WTC11 (cell line): ENCODE data around the gene HELZ. TPM values are rescaled to one million over a fixed set of nuclear protein-coding genes. Genes with fewer than 3 reads are reported as not detected.

Experiments used
- ATAC-seq: fragments of 200-7000 bp; cut with Tn5 transposase; 2 replicates; pipeline ENCODE4 v1.10.0; 2021; ENCODE audit warnings: mild to moderate bottlenecking, moderate library complexity
- CTCF ChIA-PET: fragments of 300-600 bp; sonication (Branson Sonifier 250); formaldehyde crosslinking; loops from one replicate; lab custom pipeline; 2021; ENCODE audit warnings: antibody characterized with exemption; lab: Charles Lee
- POLR2A ChIA-PET: fragments of 350-600 bp; sonication (Branson Sonifier 250); formaldehyde crosslinking; loops from one replicate; lab custom pipeline; 2021; ENCODE audit warnings: antibody characterized with exemption; lab: Charles Lee
- DNase-seq: peaks from one replicate; pipeline ENCODE4 v3.0.0; 2021; ENCODE audit warnings: low spot score
- H3K27ac Mint-ChIP-seq: 2 replicates; pipeline ENCODE4 v1.8.0; 2021; ENCODE audit warnings: mixed read lengths
- H3K27me3 Mint-ChIP-seq: 2 replicates; pipeline ENCODE4 v1.8.0; 2021; ENCODE audit warnings: low read depth, mild to moderate bottlenecking, moderate library complexity, mixed read lengths
- H3K36me3 Mint-ChIP-seq: 2 replicates; pipeline ENCODE4 v1.8.0; 2021; ENCODE audit warnings: mixed read lengths
- H3K4me1 Mint-ChIP-seq: 2 replicates; pipeline ENCODE4 v1.8.0; 2022; ENCODE audit warnings: mixed read lengths
- H3K4me3 Mint-ChIP-seq: 2 replicates; pipeline ENCODE4 v1.8.0; 2021; ENCODE audit warnings: mild to moderate bottlenecking, moderate library complexity, mixed read lengths
- H3K9me3 Mint-ChIP-seq: 2 replicates; pipeline ENCODE4 v1.8.0; 2021; ENCODE audit warnings: mixed read lengths
- ESRRA ChIP-seq: sonication (generic); formaldehyde crosslinking; IDR thresholded peaks from 2 replicates; pipeline ENCODE4 v1.8.1; 2022; ENCODE audit warnings: mild to moderate bottlenecking, missing genetic modification reagents, borderline replicate concordance
- GABPB1 ChIP-seq: sonication (generic); formaldehyde crosslinking; IDR thresholded peaks from 2 replicates; pipeline ENCODE4 v1.8.1; 2023; ENCODE audit warnings: mild to moderate bottlenecking, missing genetic modification reagents
- HMGA2 ChIP-seq: fragments of 250-450 bp; sonication (Bioruptor Pico); IDR thresholded peaks from 2 replicates; pipeline ENCODE4 v1.4.0; 2021; ENCODE audit warnings: mild to moderate bottlenecking, moderate library complexity
- KAT7 ChIP-seq: sonication (generic); formaldehyde crosslinking; IDR thresholded peaks from 2 replicates; pipeline ENCODE4 v1.8.1; 2023; ENCODE audit warnings: missing genetic modification reagents, mild to moderate bottlenecking, borderline replicate concordance
- NFE2L1 ChIP-seq: sonication (generic); formaldehyde crosslinking; IDR thresholded peaks from 2 replicates; pipeline ENCODE4 v1.8.1; 2023; ENCODE audit warnings: missing genetic modification reagents
- NR3C1 ChIP-seq: sonication (generic); formaldehyde crosslinking; conservative IDR thresholded peaks from 2 replicates; pipeline ENCODE4 v1.8.1; 2023; ENCODE audit warnings: low read depth, mild to moderate bottlenecking, missing genetic modification reagents
- OVOL2 ChIP-seq: fragments of 250-450 bp; sonication (Bioruptor Pico); IDR thresholded peaks from 2 replicates; pipeline ENCODE4 v1.9.0; 2021; ENCODE audit warnings: mild to moderate bottlenecking, borderline replicate concordance
- SMAD3 ChIP-seq: sonication (generic); formaldehyde crosslinking; IDR thresholded peaks from 2 replicates; pipeline ENCODE4 v1.8.0; 2022; ENCODE audit warnings: missing genetic modification reagents, mild to moderate bottlenecking, borderline replicate concordance
- SMAD4 ChIP-seq: sonication (generic); formaldehyde crosslinking; IDR thresholded peaks from 2 replicates; pipeline ENCODE4 v1.8.0; 2022; ENCODE audit warnings: mild to moderate bottlenecking, missing genetic modification reagents
- SP1 ChIP-seq: sonication (generic); formaldehyde crosslinking; conservative IDR thresholded peaks from 2 replicates; pipeline ENCODE4 v1.8.1; 2022; ENCODE audit warnings: missing genetic modification reagents
- ZNF232 ChIP-seq: sonication (generic); formaldehyde crosslinking; IDR thresholded peaks from 2 replicates; pipeline ENCODE4 v1.8.0; 2022; ENCODE audit warnings: mild to moderate bottlenecking, missing genetic modification reagents
- total RNA-seq: library from RNA; stranded (reverse); gene quantifications from 3 replicates; pipeline ENCODE4 v1.2.3, GENCODE V29; 2021
- TF ChIP-seq, protein P1 (sequence below): sonication (generic); formaldehyde crosslinking; conservative IDR thresholded peaks from 2 replicates; pipeline ENCODE4 v1.8.1; 2022; ENCODE audit warnings: mild to moderate bottlenecking, missing genetic modification reagents
- TF ChIP-seq, protein P2 (sequence below): sonication (generic); formaldehyde crosslinking; IDR thresholded peaks from 2 replicates; pipeline ENCODE4 v1.8.0; 2023; ENCODE audit warnings: mild to moderate bottlenecking, missing genetic modification reagents
- TF ChIP-seq, protein P3 (sequence below): sonication (generic); formaldehyde crosslinking; IDR thresholded peaks from 2 replicates; pipeline ENCODE4 v1.8.0; 2022; ENCODE audit warnings: missing genetic modification reagents
- TF ChIP-seq, protein P4 (sequence below): sonication (generic); formaldehyde crosslinking; IDR thresholded peaks from 2 replicates; pipeline ENCODE4 v1.8.1; 2023; ENCODE audit warnings: mild to moderate bottlenecking, missing genetic modification reagents, borderline replicate concordance
- TF ChIP-seq, protein P5 (sequence below): sonication (generic); formaldehyde crosslinking; IDR thresholded peaks from 2 replicates; pipeline ENCODE4 v1.8.0; 2022; ENCODE audit warnings: mild to moderate bottlenecking, missing genetic modification reagents
- TF ChIP-seq, protein P6 (sequence below): fragments of 200-600 bp; IDR thresholded peaks from 2 replicates; pipeline ENCODE4 v1.8.0; 2022; ENCODE audit warnings: antibody characterized with exemption

HELZ gene
- total RNA-seq, 1 experiment from 2014 or later, result 49.1 TPM

DNA sequence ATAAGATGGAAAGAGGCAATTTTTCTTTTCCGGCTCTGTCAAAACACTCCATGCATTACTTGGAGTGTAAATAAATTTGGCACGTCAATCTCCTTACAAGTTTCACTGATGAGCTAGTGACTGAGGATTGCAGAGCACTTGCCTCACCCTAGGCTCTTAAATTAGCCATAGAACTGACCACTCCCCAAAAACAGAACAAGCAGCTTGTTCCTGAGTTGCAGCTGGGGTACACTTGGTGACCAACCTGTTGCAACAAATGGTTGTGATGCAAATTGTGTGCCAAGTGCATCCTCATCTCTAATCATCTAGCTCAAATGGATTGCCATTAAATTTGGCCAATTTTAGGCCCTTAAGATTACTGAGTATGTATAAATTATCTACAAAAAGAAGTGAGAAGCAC, 133.7 kb downstream of the HELZ start:
- Mint-ChIP-seq H3K27me3 (no peaks in the 10 kb centered on the region), H3K9me3 (peaks cover 5% of the 10 kb centered on the region; the same call in 1 of the 2 replicates), H3K4me1 (no peaks in the 10 kb centered on the region), H3K27ac (no peak overlapping the region), H3K36me3 (peaks cover 41% of the 10 kb centered on the region), H3K4me3 (no peak overlapping the region)
- DNase-seq, result no peak
- no peak for ATAC-seq
- TF ChIP-seq, protein P1, sequence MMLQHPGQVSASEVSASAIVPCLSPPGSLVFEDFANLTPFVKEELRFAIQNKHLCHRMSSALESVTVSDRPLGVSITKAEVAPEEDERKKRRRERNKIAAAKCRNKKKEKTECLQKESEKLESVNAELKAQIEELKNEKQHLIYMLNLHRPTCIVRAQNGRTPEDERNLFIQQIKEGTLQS (CRISPR knock-in tag), result no peak
- TF ChIP-seq SMAD4 (CRISPR knock-in tag) (no peak), NR3C1 (no peak), ESRRA (CRISPR knock-in tag) (no peak), HMGA2 (CRISPR knock-in tag) (no peak), ZNF232 (CRISPR knock-in tag) (no peak), KAT7 (CRISPR knock-in tag) (no peak), OVOL2 (CRISPR knock-in tag) (no peak), GABPB1 (CRISPR knock-in tag) (no peak), SMAD3 (CRISPR knock-in tag) (no peak), NFE2L1 (CRISPR knock-in tag) (no peak), SP1 (CRISPR knock-in tag) (no peak)
- TF ChIP-seq, protein P2, sequence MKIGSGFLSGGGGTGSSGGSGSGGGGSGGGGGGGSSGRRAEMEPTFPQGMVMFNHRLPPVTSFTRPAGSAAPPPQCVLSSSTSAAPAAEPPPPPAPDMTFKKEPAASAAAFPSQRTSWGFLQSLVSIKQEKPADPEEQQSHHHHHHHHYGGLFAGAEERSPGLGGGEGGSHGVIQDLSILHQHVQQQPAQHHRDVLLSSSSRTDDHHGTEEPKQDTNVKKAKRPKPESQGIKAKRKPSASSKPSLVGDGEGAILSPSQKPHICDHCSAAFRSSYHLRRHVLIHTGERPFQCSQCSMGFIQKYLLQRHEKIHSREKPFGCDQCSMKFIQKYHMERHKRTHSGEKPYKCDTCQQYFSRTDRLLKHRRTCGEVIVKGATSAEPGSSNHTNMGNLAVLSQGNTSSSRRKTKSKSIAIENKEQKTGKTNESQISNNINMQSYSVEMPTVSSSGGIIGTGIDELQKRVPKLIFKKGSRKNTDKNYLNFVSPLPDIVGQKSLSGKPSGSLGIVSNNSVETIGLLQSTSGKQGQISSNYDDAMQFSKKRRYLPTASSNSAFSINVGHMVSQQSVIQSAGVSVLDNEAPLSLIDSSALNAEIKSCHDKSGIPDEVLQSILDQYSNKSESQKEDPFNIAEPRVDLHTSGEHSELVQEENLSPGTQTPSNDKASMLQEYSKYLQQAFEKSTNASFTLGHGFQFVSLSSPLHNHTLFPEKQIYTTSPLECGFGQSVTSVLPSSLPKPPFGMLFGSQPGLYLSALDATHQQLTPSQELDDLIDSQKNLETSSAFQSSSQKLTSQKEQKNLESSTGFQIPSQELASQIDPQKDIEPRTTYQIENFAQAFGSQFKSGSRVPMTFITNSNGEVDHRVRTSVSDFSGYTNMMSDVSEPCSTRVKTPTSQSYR (CRISPR knock-in tag), result no peak
- TF ChIP-seq, protein P3, sequence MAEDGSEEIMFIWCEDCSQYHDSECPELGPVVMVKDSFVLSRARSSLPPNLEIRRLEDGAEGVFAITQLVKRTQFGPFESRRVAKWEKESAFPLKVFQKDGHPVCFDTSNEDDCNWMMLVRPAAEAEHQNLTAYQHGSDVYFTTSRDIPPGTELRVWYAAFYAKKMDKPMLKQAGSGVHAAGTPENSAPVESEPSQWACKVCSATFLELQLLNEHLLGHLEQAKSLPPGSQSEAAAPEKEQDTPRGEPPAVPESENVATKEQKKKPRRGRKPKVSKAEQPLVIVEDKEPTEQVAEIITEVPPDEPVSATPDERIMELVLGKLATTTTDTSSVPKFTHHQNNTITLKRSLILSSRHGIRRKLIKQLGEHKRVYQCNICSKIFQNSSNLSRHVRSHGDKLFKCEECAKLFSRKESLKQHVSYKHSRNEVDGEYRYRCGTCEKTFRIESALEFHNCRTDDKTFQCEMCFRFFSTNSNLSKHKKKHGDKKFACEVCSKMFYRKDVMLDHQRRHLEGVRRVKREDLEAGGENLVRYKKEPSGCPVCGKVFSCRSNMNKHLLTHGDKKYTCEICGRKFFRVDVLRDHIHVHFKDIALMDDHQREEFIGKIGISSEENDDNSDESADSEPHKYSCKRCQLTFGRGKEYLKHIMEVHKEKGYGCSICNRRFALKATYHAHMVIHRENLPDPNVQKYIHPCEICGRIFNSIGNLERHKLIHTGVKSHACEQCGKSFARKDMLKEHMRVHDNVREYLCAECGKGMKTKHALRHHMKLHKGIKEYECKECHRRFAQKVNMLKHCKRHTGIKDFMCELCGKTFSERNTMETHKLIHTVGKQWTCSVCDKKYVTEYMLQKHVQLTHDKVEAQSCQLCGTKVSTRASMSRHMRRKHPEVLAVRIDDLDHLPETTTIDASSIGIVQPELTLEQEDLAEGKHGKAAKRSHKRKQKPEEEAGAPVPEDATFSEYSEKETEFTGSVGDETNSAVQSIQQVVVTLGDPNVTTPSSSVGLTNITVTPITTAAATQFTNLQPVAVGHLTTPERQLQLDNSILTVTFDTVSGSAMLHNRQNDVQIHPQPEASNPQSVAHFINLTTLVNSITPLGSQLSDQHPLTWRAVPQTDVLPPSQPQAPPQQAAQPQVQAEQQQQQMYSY (CRISPR knock-in tag), result no peak
- TF ChIP-seq, protein P4, sequence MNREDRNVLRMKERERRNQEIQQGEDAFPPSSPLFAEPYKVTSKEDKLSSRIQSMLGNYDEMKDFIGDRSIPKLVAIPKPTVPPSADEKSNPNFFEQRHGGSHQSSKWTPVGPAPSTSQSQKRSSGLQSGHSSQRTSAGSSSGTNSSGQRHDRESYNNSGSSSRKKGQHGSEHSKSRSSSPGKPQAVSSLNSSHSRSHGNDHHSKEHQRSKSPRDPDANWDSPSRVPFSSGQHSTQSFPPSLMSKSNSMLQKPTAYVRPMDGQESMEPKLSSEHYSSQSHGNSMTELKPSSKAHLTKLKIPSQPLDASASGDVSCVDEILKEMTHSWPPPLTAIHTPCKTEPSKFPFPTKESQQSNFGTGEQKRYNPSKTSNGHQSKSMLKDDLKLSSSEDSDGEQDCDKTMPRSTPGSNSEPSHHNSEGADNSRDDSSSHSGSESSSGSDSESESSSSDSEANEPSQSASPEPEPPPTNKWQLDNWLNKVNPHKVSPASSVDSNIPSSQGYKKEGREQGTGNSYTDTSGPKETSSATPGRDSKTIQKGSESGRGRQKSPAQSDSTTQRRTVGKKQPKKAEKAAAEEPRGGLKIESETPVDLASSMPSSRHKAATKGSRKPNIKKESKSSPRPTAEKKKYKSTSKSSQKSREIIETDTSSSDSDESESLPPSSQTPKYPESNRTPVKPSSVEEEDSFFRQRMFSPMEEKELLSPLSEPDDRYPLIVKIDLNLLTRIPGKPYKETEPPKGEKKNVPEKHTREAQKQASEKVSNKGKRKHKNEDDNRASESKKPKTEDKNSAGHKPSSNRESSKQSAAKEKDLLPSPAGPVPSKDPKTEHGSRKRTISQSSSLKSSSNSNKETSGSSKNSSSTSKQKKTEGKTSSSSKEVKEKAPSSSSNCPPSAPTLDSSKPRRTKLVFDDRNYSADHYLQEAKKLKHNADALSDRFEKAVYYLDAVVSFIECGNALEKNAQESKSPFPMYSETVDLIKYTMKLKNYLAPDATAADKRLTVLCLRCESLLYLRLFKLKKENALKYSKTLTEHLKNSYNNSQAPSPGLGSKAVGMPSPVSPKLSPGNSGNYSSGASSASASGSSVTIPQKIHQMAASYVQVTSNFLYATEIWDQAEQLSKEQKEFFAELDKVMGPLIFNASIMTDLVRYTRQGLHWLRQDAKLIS (CRISPR knock-in tag), result no peak
- TF ChIP-seq, protein P5, sequence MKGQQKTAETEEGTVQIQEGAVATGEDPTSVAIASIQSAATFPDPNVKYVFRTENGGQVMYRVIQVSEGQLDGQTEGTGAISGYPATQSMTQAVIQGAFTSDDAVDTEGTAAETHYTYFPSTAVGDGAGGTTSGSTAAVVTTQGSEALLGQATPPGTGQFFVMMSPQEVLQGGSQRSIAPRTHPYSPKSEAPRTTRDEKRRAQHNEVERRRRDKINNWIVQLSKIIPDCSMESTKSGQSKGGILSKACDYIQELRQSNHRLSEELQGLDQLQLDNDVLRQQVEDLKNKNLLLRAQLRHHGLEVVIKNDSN (CRISPR knock-in tag), result no peak
- TF ChIP-seq, protein P6, sequence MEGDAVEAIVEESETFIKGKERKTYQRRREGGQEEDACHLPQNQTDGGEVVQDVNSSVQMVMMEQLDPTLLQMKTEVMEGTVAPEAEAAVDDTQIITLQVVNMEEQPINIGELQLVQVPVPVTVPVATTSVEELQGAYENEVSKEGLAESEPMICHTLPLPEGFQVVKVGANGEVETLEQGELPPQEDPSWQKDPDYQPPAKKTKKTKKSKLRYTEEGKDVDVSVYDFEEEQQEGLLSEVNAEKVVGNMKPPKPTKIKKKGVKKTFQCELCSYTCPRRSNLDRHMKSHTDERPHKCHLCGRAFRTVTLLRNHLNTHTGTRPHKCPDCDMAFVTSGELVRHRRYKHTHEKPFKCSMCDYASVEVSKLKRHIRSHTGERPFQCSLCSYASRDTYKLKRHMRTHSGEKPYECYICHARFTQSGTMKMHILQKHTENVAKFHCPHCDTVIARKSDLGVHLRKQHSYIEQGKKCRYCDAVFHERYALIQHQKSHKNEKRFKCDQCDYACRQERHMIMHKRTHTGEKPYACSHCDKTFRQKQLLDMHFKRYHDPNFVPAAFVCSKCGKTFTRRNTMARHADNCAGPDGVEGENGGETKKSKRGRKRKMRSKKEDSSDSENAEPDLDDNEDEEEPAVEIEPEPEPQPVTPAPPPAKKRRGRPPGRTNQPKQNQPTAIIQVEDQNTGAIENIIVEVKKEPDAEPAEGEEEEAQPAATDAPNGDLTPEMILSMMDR, result no peak
- ChIA-PET CTCF (no interaction called here), POLR2A (interaction anchor here (0.6 kb wide), 1 partner anchor 200 kb away, joined by 3 read pairs; no protein-coding TSS in a partner anchor)
